Liver (tissue), 9 donors: ENCODE data around the gene CD79A. TPM values are rescaled to one million over a fixed set of nuclear protein-coding genes. Genes with fewer than 3 reads are reported as not detected.

Experiments used
- DNase-seq: peaks from one replicate; pipeline ENCODE4 v3.0.0-alpha.2; 2017; ENCODE audit warnings: low spot score
- H3K27ac ChIP-seq, 2 donors: one replicate each; pipeline ENCODE4 v1.7.0; 2013; ENCODE audit warnings: inconsistent platforms in 2 of 2, low read length in 2 of 2, control low read depth in 1 of 2, low read depth in 1 of 2, mild to moderate bottlenecking in 1 of 2
- H3K27me3 ChIP-seq, 4 donors: one replicate each; pipeline versions ENCODE4 v1.6.1 to v1.7.0; 2013; ENCODE audit warnings: low read length in 3 of 4, inconsistent platforms in 1 of 4, mild to moderate bottlenecking in 1 of 4, moderate library complexity in 1 of 4; ENCODE audit not compliant: control insufficient read depth in 4 of 4, insufficient read depth in 4 of 4
- H3K36me3 ChIP-seq, 4 donors: one replicate each; pipeline versions ENCODE4 v1.6.1 to v1.7.0; 2013; ENCODE audit warnings: low read length in 3 of 4, mild to moderate bottlenecking in 3 of 4, low read depth in 1 of 4, moderate library complexity in 1 of 4; ENCODE audit not compliant: control insufficient read depth in 4 of 4, insufficient read depth in 3 of 4
- H3K4me1 ChIP-seq, 4 donors: one replicate each; pipeline versions ENCODE4 v1.6.1 to v1.7.0; 2013; ENCODE audit warnings: low read length in 3 of 4, mild to moderate bottlenecking in 3 of 4, moderate library complexity in 1 of 4; ENCODE audit not compliant: control insufficient read depth in 4 of 4, insufficient read depth in 4 of 4
- H3K4me3 ChIP-seq, 3 donors: one replicate each; pipeline versions ENCODE4 v1.6.1 to v1.7.0; 2013; ENCODE audit warnings: low read length in 3 of 3, control low read depth in 1 of 3, low read depth in 1 of 3, mild to moderate bottlenecking in 1 of 3
- H3K9ac ChIP-seq, 2 donors: one replicate each; pipeline ENCODE4 v1.7.0; 2013; ENCODE audit warnings: low read length in 2 of 2, mild to moderate bottlenecking in 2 of 2, moderate library complexity in 2 of 2, control low read depth in 1 of 2, low read depth in 1 of 2
- H3K9me3 ChIP-seq, 4 donors: one replicate each; pipeline versions ENCODE4 v1.6.1 to v1.7.0; 2013; ENCODE audit warnings: low read length in 3 of 4; ENCODE audit not compliant: control insufficient read depth in 4 of 4
- ATF3 ChIP-seq: IDR thresholded peaks from 2 replicates; pipeline ENCODE4 v1.6.1; 2016; ENCODE audit warnings: antibody characterized with exemption
- EGR1 ChIP-seq, 2 donors: IDR thresholded peaks; 2 replicates each; pipeline ENCODE4 v1.6.1; 2016 to 2018; ENCODE audit warnings: antibody characterized with exemption in 2 of 2, low read depth in 2 of 2
- FOXA1 ChIP-seq: IDR thresholded peaks from 2 replicates; pipeline ENCODE4 v1.6.1; 2016; ENCODE audit warnings: antibody characterized with exemption
- FOXA2 ChIP-seq: IDR thresholded peaks from 2 replicates; pipeline ENCODE4 v1.6.1; 2016; ENCODE audit warnings: antibody characterized with exemption
- GABPA ChIP-seq, 2 donors: IDR thresholded peaks in 1 of 2; conservative IDR thresholded peaks in 1 of 2; 2 replicates each; pipeline ENCODE4 v1.6.1; 2016; ENCODE audit warnings: antibody characterized with exemption in 2 of 2, mild to moderate bottlenecking in 1 of 2, moderate library complexity in 1 of 2
- HNF4A ChIP-seq, 2 donors: conservative IDR thresholded peaks; 2 replicates each; pipeline ENCODE4 v1.6.1; 2016; ENCODE audit warnings: antibody characterized with exemption in 2 of 2, mild to moderate bottlenecking in 2 of 2
- HNF4G ChIP-seq: IDR thresholded peaks from 2 replicates; pipeline ENCODE4 v1.6.1; 2016; ENCODE audit warnings: antibody characterized with exemption
- JUND ChIP-seq, 2 donors: IDR thresholded peaks; 2 replicates each; pipeline ENCODE4 v1.6.1; 2016; ENCODE audit warnings: antibody characterized with exemption in 2 of 2
- NR2F2 ChIP-seq: IDR thresholded peaks from 2 replicates; pipeline ENCODE4 v1.6.1; 2016; ENCODE audit warnings: antibody characterized with exemption
- RAD21 ChIP-seq, 2 donors: IDR thresholded peaks; 2 replicates each; pipeline ENCODE4 v1.6.1; 2016; ENCODE audit warnings: antibody characterized with exemption in 2 of 2, mild to moderate bottlenecking in 2 of 2
- RXRA ChIP-seq, 2 donors: IDR thresholded peaks; 2 replicates each; pipeline ENCODE4 v1.6.1; 2017 to 2018; ENCODE audit warnings: antibody characterized with exemption in 2 of 2, mild to moderate bottlenecking in 1 of 2
- SP1 ChIP-seq: IDR thresholded peaks from 2 replicates; pipeline ENCODE4 v1.6.1; 2018; ENCODE audit warnings: antibody characterized with exemption, mild to moderate bottlenecking
- TAF1 ChIP-seq: conservative IDR thresholded peaks from 2 replicates; pipeline ENCODE4 v1.6.1; 2016; ENCODE audit warnings: antibody characterized with exemption, mild to moderate bottlenecking
- YY1 ChIP-seq: IDR thresholded peaks from 2 replicates; pipeline ENCODE4 v1.6.1; 2016; ENCODE audit warnings: antibody characterized with exemption, mild to moderate bottlenecking
- ZBTB33 ChIP-seq: IDR thresholded peaks from 2 replicates; pipeline ENCODE4 v1.6.1; 2016; ENCODE audit warnings: antibody characterized with exemption
- WGBS: extraction: QIAGEN DNeasy Blood & Tissue Kit; methylation state at CpG from one replicate; pipeline ENCODE4 v1.1.7; 2013; 5-methylcytosine and 5-hydroxymethylcytosine counted together
- polyA plus RNA-seq, 2 donors: library from polyadenylated mRNA; stranded (reverse) in 1 of 2; unstranded in 1 of 2; fragments of 200-250 nt in 1 of 2; fragments of >200 nt in 1 of 2; fragmentation: Nextera tagmentation in 1 of 2; extraction: Ambion mirVana in 1 of 2; gene quantifications; one replicate each; pipeline versions ENCODE4 v1.2.1 to v1.2.3, GENCODE V29; 2013 to 2015
- total RNA-seq, 2 donors: library from RNA; depleted of rRNA; stranded (reverse); fragments of >200 nt; gene quantifications; one replicate each; pipeline ENCODE4 v1.2.3, GENCODE V29; 2014
- TF ChIP-seq, protein P1 (sequence below): IDR thresholded peaks from 2 replicates; pipeline ENCODE4 v1.6.1; 2016; ENCODE audit warnings: antibody characterized with exemption, mild to moderate bottlenecking
- TF ChIP-seq, protein P2 (sequence below): IDR thresholded peaks from 2 replicates; pipeline ENCODE4 v1.6.1; 2016; ENCODE audit warnings: antibody characterized with exemption
- donor health status: healthy.
- donor health status: healthy.
- donor health status: healthy.
- donor health status: healthy.
- donor health status: healthy.

CD79A gene
- total and polyA plus RNA-seq, 4 donors: 0.43 to 5.0 (median 2.0) TPM

DNA sequence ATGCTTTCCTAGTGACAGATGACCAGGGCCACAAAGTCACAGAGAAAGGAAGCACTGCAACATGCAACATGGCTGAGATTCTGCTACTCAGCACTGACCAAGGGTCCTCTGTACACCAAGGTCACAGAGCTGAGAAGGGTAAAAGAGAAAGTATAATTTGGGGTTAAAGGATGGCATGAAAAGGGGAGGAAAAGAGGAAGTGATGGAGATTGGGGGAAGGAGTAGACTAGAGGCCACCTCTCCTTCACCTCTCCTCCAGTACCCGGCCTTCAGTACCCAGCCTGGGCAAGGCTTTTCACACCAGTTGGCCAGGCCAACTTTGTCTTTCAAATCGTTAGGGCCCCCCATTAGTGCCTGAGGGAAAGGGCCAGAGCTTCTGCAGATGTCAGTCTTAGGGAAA, 23.3 kb upstream of the CD79A start:
- H3K9me3 ChIP-seq: no peaks in the 10 kb centered on the region

GRCh38 chr19:41859213-41859617, 17.9 kb upstream of the CD79A start:
- no peaks in the 10 kb centered on the region for H3K9me3 ChIP-seq
- TF ChIP-seq, protein P1, sequence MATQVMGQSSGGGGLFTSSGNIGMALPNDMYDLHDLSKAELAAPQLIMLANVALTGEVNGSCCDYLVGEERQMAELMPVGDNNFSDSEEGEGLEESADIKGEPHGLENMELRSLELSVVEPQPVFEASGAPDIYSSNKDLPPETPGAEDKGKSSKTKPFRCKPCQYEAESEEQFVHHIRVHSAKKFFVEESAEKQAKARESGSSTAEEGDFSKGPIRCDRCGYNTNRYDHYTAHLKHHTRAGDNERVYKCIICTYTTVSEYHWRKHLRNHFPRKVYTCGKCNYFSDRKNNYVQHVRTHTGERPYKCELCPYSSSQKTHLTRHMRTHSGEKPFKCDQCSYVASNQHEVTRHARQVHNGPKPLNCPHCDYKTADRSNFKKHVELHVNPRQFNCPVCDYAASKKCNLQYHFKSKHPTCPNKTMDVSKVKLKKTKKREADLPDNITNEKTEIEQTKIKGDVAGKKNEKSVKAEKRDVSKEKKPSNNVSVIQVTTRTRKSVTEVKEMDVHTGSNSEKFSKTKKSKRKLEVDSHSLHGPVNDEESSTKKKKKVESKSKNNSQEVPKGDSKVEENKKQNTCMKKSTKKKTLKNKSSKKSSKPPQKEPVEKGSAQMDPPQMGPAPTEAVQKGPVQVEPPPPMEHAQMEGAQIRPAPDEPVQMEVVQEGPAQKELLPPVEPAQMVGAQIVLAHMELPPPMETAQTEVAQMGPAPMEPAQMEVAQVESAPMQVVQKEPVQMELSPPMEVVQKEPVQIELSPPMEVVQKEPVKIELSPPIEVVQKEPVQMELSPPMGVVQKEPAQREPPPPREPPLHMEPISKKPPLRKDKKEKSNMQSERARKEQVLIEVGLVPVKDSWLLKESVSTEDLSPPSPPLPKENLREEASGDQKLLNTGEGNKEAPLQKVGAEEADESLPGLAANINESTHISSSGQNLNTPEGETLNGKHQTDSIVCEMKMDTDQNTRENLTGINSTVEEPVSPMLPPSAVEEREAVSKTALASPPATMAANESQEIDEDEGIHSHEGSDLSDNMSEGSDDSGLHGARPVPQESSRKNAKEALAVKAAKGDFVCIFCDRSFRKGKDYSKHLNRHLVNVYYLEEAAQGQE: no peak
- TF ChIP-seq FOXA2: peak; percentile 4
- TF ChIP-seq RAD21 (IDR thresholded peaks at IDR 0.05): peak in 1 of 2 donors; percentile 65
- TF ChIP-seq FOXA1: peak; percentile 50
- peak overlapping the region in 2 of 3 donors; percentile 21 to 24 for H3K4me3 ChIP-seq
- peak overlapping the region; percentile 52 to 68 for H3K9ac ChIP-seq
- peak overlapping the region; percentile 99 to 100 for H3K27ac ChIP-seq
- H3K4me1 ChIP-seq: peaks cover 4 to 29% (median 24%) of the 10 kb centered on the region in 4 donors
- no peak for DNase-seq
- WGBS: 3% methylated on average over 8 of the region's 8 CpGs
- no peaks in the 10 kb centered on the region for H3K27me3 ChIP-seq
- peaks cover 7 to 28% (median 22%) of the 10 kb centered on the region in 4 donors for H3K36me3 ChIP-seq

More for the DNA sequence above, 23.3 kb upstream of the CD79A start:
- no peak for TF ChIP-seq NR2F2
- TF ChIP-seq TAF1: no peak
- TF ChIP-seq FOXA2: no peak
- TF ChIP-seq, protein P2, sequence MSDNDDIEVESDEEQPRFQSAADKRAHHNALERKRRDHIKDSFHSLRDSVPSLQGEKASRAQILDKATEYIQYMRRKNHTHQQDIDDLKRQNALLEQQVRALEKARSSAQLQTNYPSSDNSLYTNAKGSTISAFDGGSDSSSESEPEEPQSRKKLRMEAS: no peak
- TF ChIP-seq GABPA (IDR thresholded peaks at IDR 0.05 in 1 of 2, conservative IDR thresholded peaks at IDR 0.05 in 1 of 2): no peak
- no peak for TF ChIP-seq ZBTB33
- no peak for TF ChIP-seq SP1
- no peak for TF ChIP-seq JUND (IDR thresholded peaks at IDR 0.05)
- TF ChIP-seq RAD21 (IDR thresholded peaks at IDR 0.05): no peak
- no peak for TF ChIP-seq HNF4G
- no peak for TF ChIP-seq HNF4A (conservative IDR thresholded peaks at IDR 0.05)
- TF ChIP-seq EGR1 (IDR thresholded peaks at IDR 0.05; ENCODE audit: low read depth in 2 of 2): no peak
- TF ChIP-seq YY1: no peak
- no peak for TF ChIP-seq RXRA (IDR thresholded peaks at IDR 0.05)
- TF ChIP-seq, protein P1: no peak
- no peak for TF ChIP-seq ATF3
- no peak for TF ChIP-seq FOXA1
- no peak overlapping the region for H3K9ac ChIP-seq
- peaks cover 0 to 2% (median 0%) of the 10 kb centered on the region in 4 donors for H3K27me3 ChIP-seq
- H3K27ac ChIP-seq: no peak overlapping the region
- peaks cover 0 to 1% (median under 1%) of the 10 kb centered on the region in 4 donors for H3K4me1 ChIP-seq
- H3K4me3 ChIP-seq: no peak overlapping the region
- no peak for DNase-seq
- 55% methylated on average over 2 of the region's 2 CpGs for WGBS
- H3K36me3 ChIP-seq: no peaks in the 10 kb centered on the region
